ENCODE results near the gene DCLK3.

DNA sequence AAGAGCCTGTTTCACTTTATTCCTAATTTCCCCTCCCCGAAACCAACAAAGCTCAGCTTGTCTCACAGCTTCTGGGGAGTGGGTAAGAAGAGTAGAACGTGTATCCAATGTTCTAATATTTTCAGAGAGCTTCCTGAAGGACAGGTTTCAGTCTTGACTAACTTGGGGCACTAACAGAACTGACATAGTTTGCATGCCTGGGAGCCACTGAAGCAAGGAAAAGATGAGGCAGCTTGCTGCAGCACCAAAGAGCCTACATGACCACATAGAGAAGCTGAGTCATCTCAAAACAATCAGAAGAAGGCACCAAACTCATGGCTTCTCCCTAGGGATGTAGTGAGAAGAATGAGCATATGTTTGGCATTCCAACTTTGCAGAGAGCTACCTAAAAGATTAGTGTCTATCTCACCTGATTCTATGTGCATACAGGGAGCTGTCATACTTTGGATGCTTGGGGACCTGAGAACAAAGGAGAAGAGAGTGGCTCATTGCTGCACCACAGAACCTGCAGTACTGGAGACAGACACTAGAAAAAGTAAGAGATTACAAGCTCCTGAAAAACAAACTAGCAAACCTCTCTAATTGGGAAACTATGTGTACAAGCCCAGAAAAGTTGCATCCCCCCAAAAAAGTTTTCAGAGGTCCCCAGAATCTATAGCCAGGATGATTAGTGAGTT is 86.9 kb downstream of the DCLK3 start:
- no peak for TF ChIP-seq CTCF (conservative IDR thresholded peaks at IDR 0.05; ENCODE audit: low read depth, low read length)
- TF ChIP-seq POLR2A (IDR thresholded peaks at IDR 0.05; ENCODE audit: low read depth, low read length) = no peak
- TF ChIP-seq FOS (IDR thresholded peaks at IDR 0.05; ENCODE audit: low read depth, low read length) = peak; percentile 38; the same call in 1 of the 2 replicates
- no peak for TF ChIP-seq RAD21 (IDR thresholded peaks at IDR 0.05; ENCODE audit: low read length)
- TF ChIP-seq MAZ (IDR thresholded peaks at IDR 0.05; ENCODE audit: borderline replicate concordance, low read depth, low read length) = no peak
- TF ChIP-seq, protein P1, sequence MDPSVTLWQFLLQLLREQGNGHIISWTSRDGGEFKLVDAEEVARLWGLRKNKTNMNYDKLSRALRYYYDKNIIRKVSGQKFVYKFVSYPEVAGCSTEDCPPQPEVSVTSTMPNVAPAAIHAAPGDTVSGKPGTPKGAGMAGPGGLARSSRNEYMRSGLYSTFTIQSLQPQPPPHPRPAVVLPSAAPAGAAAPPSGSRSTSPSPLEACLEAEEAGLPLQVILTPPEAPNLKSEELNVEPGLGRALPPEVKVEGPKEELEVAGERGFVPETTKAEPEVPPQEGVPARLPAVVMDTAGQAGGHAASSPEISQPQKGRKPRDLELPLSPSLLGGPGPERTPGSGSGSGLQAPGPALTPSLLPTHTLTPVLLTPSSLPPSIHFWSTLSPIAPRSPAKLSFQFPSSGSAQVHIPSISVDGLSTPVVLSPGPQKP (IDR thresholded peaks at IDR 0.05; ENCODE audit: borderline replicate concordance, low read depth, low read length) = no peak
